ENCODE data around the gene BTBD16.

The BTBD16 gene

GRCh38 chr10:122246830-122247520, 24.1 kb upstream of the BTBD16 start:
- DNase-seq (ENCODE audit: low spot score): no peak
- no peak for TF ChIP-seq CTCF (IDR thresholded peaks at IDR 0.05; ENCODE audit: extremely low read depth, missing control alignments)

- TF ChIP-seq CTCF (IDR thresholded peaks at IDR 0.05; ENCODE audit: extremely low read depth, missing control alignments): no peak
- DNase-seq (ENCODE audit: low spot score): no peak
These were observed 22.5 kb upstream of the BTBD16 start for GRCh38 chr10:122248356-122249302.

- DNase-seq (ENCODE audit: low spot score): no peak
- no peak for TF ChIP-seq CTCF (IDR thresholded peaks at IDR 0.05; ENCODE audit: extremely low read depth, missing control alignments)
These were observed 21.7 kb upstream of the BTBD16 start for GRCh38 chr10:122249303-122249850.

- no peak for TF ChIP-seq CTCF (IDR thresholded peaks at IDR 0.05; ENCODE audit: extremely low read depth, missing control alignments)
- no peak for DNase-seq (ENCODE audit: low spot score)
These were observed 20.9 kb upstream of the BTBD16 start for GRCh38 chr10:122249991-122250750.

GRCh38 chr10:122251459-122252255, 19.4 kb upstream of the BTBD16 start:
- TF ChIP-seq CTCF (IDR thresholded peaks at IDR 0.05; ENCODE audit: extremely low read depth, missing control alignments): no peak
- no peak for DNase-seq (ENCODE audit: low spot score)

GRCh38 chr10:122252805-122253204, 18.3 kb upstream of the BTBD16 start:
- DNase-seq (ENCODE audit: low spot score): no peak
- TF ChIP-seq CTCF (IDR thresholded peaks at IDR 0.05; ENCODE audit: extremely low read depth, missing control alignments): no peak

Measured in GM20000 (cell line).